A549 (cell line): Measurements from ENCODE around the gene ITGAL.

Experiments used
- CBX2 ChIP-seq: fragments of 200-600 bp; sonication (generic); IDR thresholded peaks from 2 replicates; pipeline ENCODE4 v1.6.1; 2016; ENCODE audit warnings: low read depth, mild to moderate bottlenecking, borderline replicate concordance
- CHD2 ChIP-seq: fragments of 150-350 bp; IDR thresholded peaks from 2 replicates; pipeline ENCODE4 v1.6.1; 2014; ENCODE audit warnings: low read length; ENCODE audit not compliant: partially characterized antibody
- EP300 ChIP-seq, 2 experiments: fragments of >200 bp; sonication (Bioruptor Twin); formaldehyde crosslinking; IDR thresholded peaks; 2 replicates in 1 of 2; 3 replicates in 1 of 2; pipeline ENCODE4 v1.6.1; 2016 to 2017
- ESRRA ChIP-seq: fragments of 150-350 bp; IDR thresholded peaks from 2 replicates; pipeline ENCODE4 v1.6.1; 2014; ENCODE audit warnings: mild to moderate bottlenecking, low read length, borderline replicate concordance
- HOXB13 ChIP-seq: fragments of 250-450 bp; sonication (Bioruptor Pico); IDR thresholded peaks from 2 replicates; pipeline ENCODE4 v1.5.0; 2020; ENCODE audit warnings: low read depth, mild to moderate bottlenecking, moderate library complexity
- NFE2L2 ChIP-seq: fragments of 150-350 bp; conservative IDR thresholded peaks from 2 replicates; pipeline ENCODE4 v1.6.1; 2014; ENCODE audit warnings: low read length
- PHF8 ChIP-seq: fragments of 200-600 bp; sonication (generic); IDR thresholded peaks from 2 replicates; pipeline ENCODE4 v1.6.1; 2016; ENCODE audit warnings: low read depth, mild to moderate bottlenecking, antibody characterized with exemption, moderate library complexity, borderline replicate concordance
- POLR2A ChIP-seq: IDR thresholded peaks from 2 replicates; pipeline ENCODE4 v1.6.1; 2012; ENCODE audit warnings: mild to moderate bottlenecking, low read length
- POLR2AphosphoS2 ChIP-seq: conservative IDR thresholded peaks from 2 replicates; pipeline ENCODE4 v1.6.1; 2012; ENCODE audit warnings: low read length, improper control_type of control experiment, inconsistent platforms
- RAD21 ChIP-seq, 2 experiments: fragments of >200 bp in 1 of 2; sonication (Bioruptor Twin) in 1 of 2; formaldehyde crosslinking in 1 of 2; IDR thresholded peaks in 1 of 2; conservative IDR thresholded peaks in 1 of 2; 2 replicates in 1 of 2; 3 replicates in 1 of 2; pipeline ENCODE4 v1.6.1; 2012 to 2018; ENCODE audit warnings: inconsistent platforms in 1 of 2
- TF ChIP-seq, protein P1 (sequence below): fragments of >200 bp; sonication (Bioruptor Twin); formaldehyde crosslinking; IDR thresholded peaks from 3 replicates; pipeline ENCODE4 v1.5.1; 2016

GRCh38 chr16:30470170-30470512 lies 2.4 kb upstream of the ITGAL start:
- TF ChIP-seq, protein P1, sequence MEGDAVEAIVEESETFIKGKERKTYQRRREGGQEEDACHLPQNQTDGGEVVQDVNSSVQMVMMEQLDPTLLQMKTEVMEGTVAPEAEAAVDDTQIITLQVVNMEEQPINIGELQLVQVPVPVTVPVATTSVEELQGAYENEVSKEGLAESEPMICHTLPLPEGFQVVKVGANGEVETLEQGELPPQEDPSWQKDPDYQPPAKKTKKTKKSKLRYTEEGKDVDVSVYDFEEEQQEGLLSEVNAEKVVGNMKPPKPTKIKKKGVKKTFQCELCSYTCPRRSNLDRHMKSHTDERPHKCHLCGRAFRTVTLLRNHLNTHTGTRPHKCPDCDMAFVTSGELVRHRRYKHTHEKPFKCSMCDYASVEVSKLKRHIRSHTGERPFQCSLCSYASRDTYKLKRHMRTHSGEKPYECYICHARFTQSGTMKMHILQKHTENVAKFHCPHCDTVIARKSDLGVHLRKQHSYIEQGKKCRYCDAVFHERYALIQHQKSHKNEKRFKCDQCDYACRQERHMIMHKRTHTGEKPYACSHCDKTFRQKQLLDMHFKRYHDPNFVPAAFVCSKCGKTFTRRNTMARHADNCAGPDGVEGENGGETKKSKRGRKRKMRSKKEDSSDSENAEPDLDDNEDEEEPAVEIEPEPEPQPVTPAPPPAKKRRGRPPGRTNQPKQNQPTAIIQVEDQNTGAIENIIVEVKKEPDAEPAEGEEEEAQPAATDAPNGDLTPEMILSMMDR = no peak
- TF ChIP-seq EP300 (IDR thresholded peaks at IDR 0.05) = no peak
- TF ChIP-seq PHF8 = no peak
- no peak for TF ChIP-seq POLR2A
- no peak for TF ChIP-seq HOXB13 (CRISPR knock-in tag)
- TF ChIP-seq CHD2 = no peak
- no peak for TF ChIP-seq RAD21 (conservative IDR thresholded peaks at IDR 0.05 in 1 of 2, IDR thresholded peaks at IDR 0.05 in 1 of 2)
- TF ChIP-seq POLR2AphosphoS2 = no peak
- no peak for TF ChIP-seq ESRRA
- no peak for TF ChIP-seq NFE2L2
- TF ChIP-seq CBX2 = no peak
